ENCODE measurements around the gene CCR8. TPM values are rescaled to one million over a fixed set of nuclear protein-coding genes. Genes with fewer than 3 reads are reported as not detected.

CCR8 gene
- polyA plus RNA-seq, 1 donor from 2014 or later = not detected

- Histone ChIP-seq H3F3A (ENCODE audit: insufficient read depth, low read length, poor library complexity, severe bottlenecking) (no peaks in the 10 kb centered on the region), H3K9ac (ENCODE audit: low read length) (no peak overlapping the region), H3K27me3 (ENCODE audit: insufficient read depth, low read depth, low read length) (no peaks in the 10 kb centered on the region), H3K9me2 (ENCODE audit: insufficient read depth, low read length) (no peaks in the 10 kb centered on the region), H3K9me3 (ENCODE audit: low read length) (no peaks in the 10 kb centered on the region), H2AFZ (ENCODE audit: low read depth, low read length) (no peak overlapping the region), H3K4me3 (ENCODE audit: low read length) (no peak overlapping the region), H3K27ac (ENCODE audit: low read length) (no peak overlapping the region), H3K4me2 (ENCODE audit: low read length) (no peak overlapping the region), H4K20me1 (ENCODE audit: insufficient read depth) (no peaks in the 10 kb centered on the region), H3K79me2 (replicated peaks; ENCODE audit: insufficient read depth, low read length) (no peaks in the 10 kb centered on the region), H3K36me3 (ENCODE audit: insufficient read depth, low read length) (no peaks in the 10 kb centered on the region)
- no peak for TF ChIP-seq RAD21 (conservative IDR thresholded peaks at IDR 0.05)
- no peak for TF ChIP-seq SMC3 (conservative IDR thresholded peaks at IDR 0.05; ENCODE audit: poor library complexity)
- no peak for TF ChIP-seq EP300 (conservative IDR thresholded peaks at IDR 0.05; ENCODE audit: poor library complexity, severe bottlenecking)
- TF ChIP-seq EZH2 (IDR thresholded peaks at IDR 0.05; ENCODE audit: borderline replicate concordance, insufficient read depth, low read length, poor library complexity, severe bottlenecking) = no peak
- no peak for TF ChIP-seq POLR2AphosphoS5 (IDR thresholded peaks at IDR 0.05)
- TF ChIP-seq CTCF (IDR thresholded peaks at IDR 0.05; ENCODE audit: poor library complexity, severe bottlenecking) = no peak
- TF ChIP-seq TAF1 (IDR thresholded peaks at IDR 0.05; ENCODE audit: low read depth) = no peak
- TF ChIP-seq REST (IDR thresholded peaks at IDR 0.05; ENCODE audit: borderline replicate concordance) = no peak
- TF ChIP-seq MXI1 (conservative IDR thresholded peaks at IDR 0.05; ENCODE audit: poor library complexity, severe bottlenecking) = no peak
These were observed 30.2 kb upstream of the CCR8 start for GRCh38 chr3:39299279-39299678.

- no peak overlapping the region for H3K4me2 ChIP-seq (ENCODE audit: low read length)
- TF ChIP-seq EP300 (conservative IDR thresholded peaks at IDR 0.05; ENCODE audit: poor library complexity, severe bottlenecking) (no peak), POLR2AphosphoS5 (IDR thresholded peaks at IDR 0.05) (no peak), TAF1 (IDR thresholded peaks at IDR 0.05; ENCODE audit: low read depth) (no peak), MXI1 (conservative IDR thresholded peaks at IDR 0.05; ENCODE audit: poor library complexity, severe bottlenecking) (no peak), RAD21 (conservative IDR thresholded peaks at IDR 0.05) (no peak), EZH2 (IDR thresholded peaks at IDR 0.05; ENCODE audit: borderline replicate concordance, insufficient read depth, low read length, poor library complexity, severe bottlenecking) (no peak), REST (IDR thresholded peaks at IDR 0.05; ENCODE audit: borderline replicate concordance) (no peak), SMC3 (conservative IDR thresholded peaks at IDR 0.05; ENCODE audit: poor library complexity) (no peak), CTCF (IDR thresholded peaks at IDR 0.05; ENCODE audit: poor library complexity, severe bottlenecking) (no peak)
- no peak overlapping the region for H3K27ac ChIP-seq (ENCODE audit: low read length)
These were observed 27.3 kb upstream of the CCR8 start for GRCh38 chr3:39302178-39302577.

More at GRCh38 chr3:39302178-39302577, 27.3 kb upstream of the CCR8 start:
- Histone ChIP-seq H2AFZ (ENCODE audit: low read depth, low read length) (no peak overlapping the region), H4K20me1 (ENCODE audit: insufficient read depth) (no peaks in the 10 kb centered on the region), H3K27me3 (ENCODE audit: insufficient read depth, low read depth, low read length) (no peaks in the 10 kb centered on the region), H3K4me3 (ENCODE audit: low read length) (no peak overlapping the region), H3K79me2 (replicated peaks; ENCODE audit: insufficient read depth, low read length) (no peaks in the 10 kb centered on the region), H3K9ac (ENCODE audit: low read length) (no peak overlapping the region), H3F3A (ENCODE audit: insufficient read depth, low read length, poor library complexity, severe bottlenecking) (no peaks in the 10 kb centered on the region), H3K36me3 (ENCODE audit: insufficient read depth, low read length) (no peaks in the 10 kb centered on the region), H3K9me2 (ENCODE audit: insufficient read depth, low read length) (no peaks in the 10 kb centered on the region), H3K9me3 (ENCODE audit: low read length) (no peaks in the 10 kb centered on the region)

Data from neural cell (in vitro differentiated cells).